KBM-7 (cell line): Measurements from ENCODE around the gene ABCA13.
"Not testable (repeated sequence)": the region's sequence is repeated elsewhere in the genome, so short reads cannot be mapped to it uniquely, and the experiment has no call there.

ENCODE experiments used
- DNase-seq: peaks from one replicate; pipeline ENCODE4 v3.0.0-alpha.2; 2015
- in situ Hi-C: fragments of 300-500 bp; cut with MboI; formaldehyde crosslinking; loops from 2 replicates; pipeline ENCODE4 v1.14.3; 2020; ENCODE audit warnings: low sequenced_read_pairs, low pct_unique_long_range_greater_than_20kb, mixed read lengths

The ABCA13 gene

GRCh38 chr7:48170506-48170905, 752 bp upstream of the ABCA13 start:
- no peak for DNase-seq
- in situ Hi-C loops: no loop called here

GRCh38 chr7:48173313-48173712, 2.1 kb downstream of the ABCA13 start:
- no peak for DNase-seq
- in situ Hi-C loops: no loop called here

- no peak for DNase-seq
These were observed 2.6 kb downstream of the ABCA13 start for GRCh38 chr7:48173756-48174382.

GRCh38 chr7:48175019-48175418, 3.8 kb downstream of the ABCA13 start:
- no peak for DNase-seq
- in situ Hi-C loops: no loop called here

More at GRCh38 chr7:48173756-48174382, 2.6 kb downstream of the ABCA13 start:
- in situ Hi-C loops: no loop called here

- DNase-seq: no peak
- in situ Hi-C loops: no loop called here
These were observed 5.2 kb downstream of the ABCA13 start for GRCh38 chr7:48176356-48176893.

GRCh38 chr7:48177271-48177670, 6.0 kb downstream of the ABCA13 start:
- DNase-seq: no peak
- in situ Hi-C loops: no loop called here

GRCh38 chr7:48179496-48180030, 8.3 kb downstream of the ABCA13 start:
- in situ Hi-C loops: no loop called here
- no peak for DNase-seq

GRCh38 chr7:48180981-48181380, 9.7 kb downstream of the ABCA13 start:
- no peak for DNase-seq

GRCh38 chr7:48182718-48183369, 11.6 kb downstream of the ABCA13 start:
- DNase-seq: no peak
- in situ Hi-C loops: no loop called here

More at GRCh38 chr7:48180981-48181380, 9.7 kb downstream of the ABCA13 start:
- in situ Hi-C loops: no loop called here

- no peak for DNase-seq
- in situ Hi-C loops: no loop called here
These were observed 12.1 kb downstream of the ABCA13 start for GRCh38 chr7:48183370-48183743.

GRCh38 chr7:48183965-48184364, 12.7 kb downstream of the ABCA13 start:
- no peak for DNase-seq
- in situ Hi-C loops: no loop called here

- in situ Hi-C loops: no loop called here
- no peak for DNase-seq
These were observed 17.7 kb downstream of the ABCA13 start for GRCh38 chr7:48188776-48189520.

GRCh38 chr7:48192996-48193395, 21.7 kb downstream of the ABCA13 start:
- in situ Hi-C loops: no loop called here
- DNase-seq: no peak

GRCh38 chr7:48193421-48193820, 22.2 kb downstream of the ABCA13 start:
- no peak for DNase-seq
- in situ Hi-C loops: no loop called here

- DNase-seq, in situ Hi-C loops: not testable (repeated sequence)
These were observed 29.8 kb downstream of the ABCA13 start for GRCh38 chr7:48200946-48201589.

GRCh38 chr7:48202916-48203315, 31.7 kb downstream of the ABCA13 start:
- in situ Hi-C loops: not testable (repeated sequence)

GRCh38 chr7:48207155-48207675, 36.0 kb downstream of the ABCA13 start:
- in situ Hi-C loops: no loop called here
- DNase-seq: no peak

More at GRCh38 chr7:48202916-48203315, 31.7 kb downstream of the ABCA13 start:
- not testable (repeated sequence) for DNase-seq

- in situ Hi-C loops: no loop called here
- no peak for DNase-seq
These were observed 37.8 kb downstream of the ABCA13 start for GRCh38 chr7:48209004-48209600.

GRCh38 chr7:48213226-48213625, 42.0 kb downstream of the ABCA13 start:
- no peak for DNase-seq
- in situ Hi-C loops: no loop called here
